Activated CD8-positive, alpha-beta memory T cell treated with anti-CD3 and anti-CD28 coated beads, Interleukin-2, amount 10 ng/mL, durations not matched to agents 7 days and 5 days (primary cell): ENCODE measurements around the gene YTHDF2. TPM values are rescaled to one million over a fixed set of nuclear protein-coding genes. Genes with fewer than 3 reads are reported as not detected.
"Not testable (repeated sequence)": the region's sequence is repeated elsewhere in the genome, so short reads cannot be mapped to it uniquely, and the experiment has no call there.

ENCODE experiments used
- ATAC-seq: fragments of 150-1000 bp; cut with Tn5 transposase; one replicate; pipeline ENCODE4 v1.10.0; 2021; ENCODE audit warnings: moderate library complexity
- CTCF ChIA-PET: fragments of 350-600 bp; sonication (Branson Sonifier 250); formaldehyde crosslinking; loops from one replicate; lab custom pipeline; 2021; ENCODE audit warnings: antibody characterized with exemption; lab: Charles Lee
- DNase-seq: peaks from one replicate; pipeline ENCODE4 v3.0.0-alpha.2; 2020
- H3K27ac Mint-ChIP-seq: one replicate; pipeline ENCODE4 v1.8.0; 2021; ENCODE audit warnings: mild to moderate bottlenecking, mixed read lengths
- H3K27me3 Mint-ChIP-seq: one replicate; pipeline ENCODE4 v1.8.0; 2021; ENCODE audit warnings: mixed read lengths
- H3K36me3 Mint-ChIP-seq: one replicate; pipeline ENCODE4 v1.8.0; 2021; ENCODE audit warnings: mild to moderate bottlenecking, mixed read lengths
- H3K4me1 Mint-ChIP-seq: one replicate; pipeline ENCODE4 v1.8.0; 2021; ENCODE audit warnings: mixed read lengths
- H3K4me3 Mint-ChIP-seq: one replicate; pipeline ENCODE4 v1.8.0; 2021; ENCODE audit warnings: mild to moderate bottlenecking, moderate library complexity, mixed read lengths
- H3K9me3 Mint-ChIP-seq: one replicate; pipeline ENCODE4 v1.8.0; 2022; ENCODE audit warnings: low read depth, mixed read lengths
- total RNA-seq, 2 experiments: library from RNA; stranded (reverse); gene quantifications; one replicate each; pipeline ENCODE4 v1.2.3, GENCODE V29; 2021

YTHDF2 gene
- 10 to 100 TPM; 65.0 to 81.8 TPM for total RNA-seq

DNA sequence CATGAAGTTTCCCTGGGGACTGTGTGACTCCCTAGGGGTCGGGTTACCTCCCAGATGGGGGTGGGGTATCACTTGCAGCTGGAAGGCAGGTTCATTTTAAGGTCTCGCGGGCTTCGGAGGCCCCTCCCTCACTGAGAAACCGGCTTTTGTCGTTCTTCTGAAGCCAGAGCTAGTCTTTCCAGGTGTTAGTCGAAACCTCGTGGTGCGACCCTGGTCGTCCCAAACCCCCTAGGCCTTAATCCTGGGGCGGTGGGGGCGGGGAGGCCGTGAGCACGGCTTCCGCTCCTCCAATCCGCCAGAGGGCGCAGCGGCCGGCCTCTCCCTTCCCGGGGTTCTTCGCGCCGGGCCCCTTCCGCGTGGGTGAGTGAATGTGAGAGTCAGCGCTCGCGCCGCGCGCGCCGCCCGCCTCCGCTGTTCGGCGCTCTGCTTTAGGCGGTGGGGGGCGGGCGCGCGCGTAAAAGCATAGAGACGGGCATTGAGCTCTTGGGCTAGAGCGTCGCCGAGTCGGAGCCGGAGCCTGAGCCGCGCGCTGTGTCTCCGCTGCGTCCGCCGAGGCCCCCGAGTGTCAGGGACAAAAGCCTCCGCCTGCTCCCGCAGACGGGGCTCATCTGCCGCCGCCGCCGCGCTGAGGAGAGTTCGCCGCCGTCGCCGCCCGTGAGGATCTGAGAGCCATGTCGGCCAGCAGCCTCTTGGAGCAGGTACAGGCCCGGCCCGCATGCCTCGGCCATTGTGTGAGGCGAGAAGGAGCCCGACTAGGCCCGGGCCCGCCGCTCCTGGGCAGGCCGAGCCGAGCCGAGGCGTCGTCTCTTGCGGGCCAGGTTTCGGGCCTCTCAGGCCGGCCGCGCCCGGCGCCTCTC, at the start of gene YTHDF2:
Gene YTHDF2 (plus strand): TSS at position 491 of the 857 bp plus-strand sequence. CDS start 181 bp downstream, at position 672.
- peak; percentile 98 for DNase-seq
- Mint-ChIP-seq H3K27me3 (no peaks in the 10 kb centered on the region), H3K36me3 (peaks cover 30% of the 10 kb centered on the region), H3K9me3 (no peaks in the 10 kb centered on the region), H3K4me1 (peaks cover 41% of the 10 kb centered on the region), H3K27ac (peak within 1 kb of the TSS; percentile 95), H3K4me3 (peak within 1 kb of the TSS; percentile 99)
- peak; percentile 96 for ATAC-seq
- CTCF ChIA-PET: interaction anchor here (0.6 to 3.2 kb wide), 42 partner anchors 8 to 1011 kb away, joined by 3 to 31 read pairs (median 4); partner anchors contain the start of genes FAM76A, GMEB1, RNU11 and TAF12

DNA sequence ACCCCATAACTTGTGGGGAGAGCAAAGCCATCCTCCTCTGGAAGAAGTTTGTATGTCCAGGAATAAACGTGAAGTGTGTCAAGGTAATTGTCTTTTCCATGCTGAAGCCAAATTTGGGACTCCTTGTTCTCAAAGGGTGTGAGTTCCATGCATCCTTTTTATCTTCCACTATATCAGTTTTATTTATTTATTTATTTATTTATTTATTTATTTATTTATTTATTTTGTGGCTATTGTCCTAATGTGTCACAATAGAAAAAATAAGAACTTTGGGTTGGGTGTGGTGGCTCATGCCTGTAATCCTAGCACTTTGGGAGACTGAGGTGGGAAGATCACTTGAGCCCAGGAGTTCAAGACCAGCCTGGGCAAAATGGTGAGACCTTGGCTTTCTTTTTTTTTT, 45.1 kb upstream of the YTHDF2 start:
- CTCF ChIA-PET: interaction anchor here (0.7 kb wide), 1 partner anchor 333 kb away, joined by 3 read pairs; no protein-coding TSS in a partner anchor
- DNase-seq, H3K9me3 Mint-ChIP-seq, H3K4me1 Mint-ChIP-seq, H3K27ac Mint-ChIP-seq, H3K4me3 Mint-ChIP-seq, H3K27me3 Mint-ChIP-seq, ATAC-seq: not testable (repeated sequence)
- H3K36me3 Mint-ChIP-seq: peaks cover 31% of the 10 kb centered on the region

DNA sequence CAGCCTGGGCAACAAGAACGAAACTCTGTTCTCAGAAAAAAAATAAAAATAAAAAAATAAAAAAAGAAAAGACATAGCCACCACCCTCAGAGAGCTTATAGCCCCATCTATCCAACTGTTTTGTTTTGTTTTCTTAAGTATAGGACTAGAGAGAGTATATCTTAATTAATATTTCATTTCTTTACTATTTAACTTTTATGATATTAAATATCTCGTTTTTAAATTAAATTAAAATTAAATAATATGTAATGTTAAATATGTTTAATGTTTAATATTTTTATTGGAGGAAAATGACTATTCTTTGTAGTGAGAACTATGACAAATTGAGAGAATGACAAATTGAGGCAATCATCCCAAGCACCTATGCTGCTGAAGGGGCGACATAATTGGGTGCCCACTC, 33.1 kb upstream of the YTHDF2 start:
- Mint-ChIP-seq H3K27me3 (no peaks in the 10 kb centered on the region), H3K4me1 (peaks cover 11% of the 10 kb centered on the region), H3K27ac (no peak overlapping the region), H3K9me3 (no peaks in the 10 kb centered on the region), H3K4me3 (no peak overlapping the region), H3K36me3 (peaks cover 36% of the 10 kb centered on the region)
- CTCF ChIA-PET: no interaction called here
- DNase-seq (no peak), ATAC-seq (no peak)

DNA sequence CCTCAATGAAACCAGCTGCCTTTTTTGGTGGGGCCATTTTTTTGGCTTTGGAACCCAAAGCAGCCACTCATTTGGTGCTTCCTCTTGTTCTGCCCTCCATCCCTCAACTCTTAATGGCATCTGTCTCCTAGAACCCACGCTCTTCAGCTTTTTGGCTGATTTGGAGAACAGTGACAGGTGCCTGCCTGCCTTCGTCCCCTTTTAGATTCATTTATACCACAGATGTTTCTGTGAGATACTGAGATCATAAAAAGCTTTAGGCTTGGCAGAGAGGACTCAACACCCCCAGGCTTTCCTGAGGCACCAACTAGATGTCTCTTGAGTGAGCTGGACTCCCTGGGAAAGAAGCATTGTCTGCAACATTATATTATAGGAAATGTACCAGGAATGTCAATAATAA, 20.4 kb upstream of the YTHDF2 start:
- H3K9me3 Mint-ChIP-seq: no peaks in the 10 kb centered on the region
- H3K27me3 Mint-ChIP-seq: no peaks in the 10 kb centered on the region
- no peaks in the 10 kb centered on the region for H3K4me1 Mint-ChIP-seq
- H3K4me3 Mint-ChIP-seq: no peak overlapping the region
- H3K36me3 Mint-ChIP-seq: peaks cover 27% of the 10 kb centered on the region
- DNase-seq (no peak), ATAC-seq (no peak)
- H3K27ac Mint-ChIP-seq: no peak overlapping the region
- CTCF ChIA-PET: interaction anchor here (1.2 to 2.8 kb wide), 2 partner anchors 20 to 69 kb away, joined by 3 to 13 read pairs; partner anchors contain the start of gene YTHDF2

DNA sequence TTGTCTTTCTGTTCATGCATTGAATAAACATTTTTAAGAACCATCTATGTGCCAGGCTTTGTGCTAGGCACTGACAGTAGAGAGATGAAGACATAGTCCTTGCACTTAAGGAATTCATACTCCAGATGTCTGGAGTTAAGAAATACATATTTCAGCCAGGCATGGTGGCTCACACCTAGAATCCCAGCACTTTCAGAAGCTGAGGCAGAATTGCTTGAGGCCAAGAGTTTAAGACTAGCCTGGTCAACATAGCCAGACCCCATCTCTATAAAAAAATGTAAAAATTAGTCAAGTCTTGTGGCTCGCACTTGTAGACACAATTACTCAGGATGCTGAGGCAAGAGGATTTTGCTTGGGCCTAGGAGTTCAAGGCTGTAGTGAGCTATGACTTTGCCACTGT, 18.6 kb upstream of the YTHDF2 start:
- peaks cover 24% of the 10 kb centered on the region for H3K36me3 Mint-ChIP-seq
- no peaks in the 10 kb centered on the region for H3K9me3 Mint-ChIP-seq
- H3K27ac Mint-ChIP-seq: no peak overlapping the region
- CTCF ChIA-PET: interaction anchor here (2.8 kb wide), 1 partner anchor 18 kb away, joined by 13 read pairs; the partner anchor contains the start of gene YTHDF2
- H3K4me1 Mint-ChIP-seq: no peaks in the 10 kb centered on the region
- no peak for ATAC-seq
- no peak for DNase-seq
- H3K4me3 Mint-ChIP-seq: no peak overlapping the region
- H3K27me3 Mint-ChIP-seq: no peaks in the 10 kb centered on the region

DNA sequence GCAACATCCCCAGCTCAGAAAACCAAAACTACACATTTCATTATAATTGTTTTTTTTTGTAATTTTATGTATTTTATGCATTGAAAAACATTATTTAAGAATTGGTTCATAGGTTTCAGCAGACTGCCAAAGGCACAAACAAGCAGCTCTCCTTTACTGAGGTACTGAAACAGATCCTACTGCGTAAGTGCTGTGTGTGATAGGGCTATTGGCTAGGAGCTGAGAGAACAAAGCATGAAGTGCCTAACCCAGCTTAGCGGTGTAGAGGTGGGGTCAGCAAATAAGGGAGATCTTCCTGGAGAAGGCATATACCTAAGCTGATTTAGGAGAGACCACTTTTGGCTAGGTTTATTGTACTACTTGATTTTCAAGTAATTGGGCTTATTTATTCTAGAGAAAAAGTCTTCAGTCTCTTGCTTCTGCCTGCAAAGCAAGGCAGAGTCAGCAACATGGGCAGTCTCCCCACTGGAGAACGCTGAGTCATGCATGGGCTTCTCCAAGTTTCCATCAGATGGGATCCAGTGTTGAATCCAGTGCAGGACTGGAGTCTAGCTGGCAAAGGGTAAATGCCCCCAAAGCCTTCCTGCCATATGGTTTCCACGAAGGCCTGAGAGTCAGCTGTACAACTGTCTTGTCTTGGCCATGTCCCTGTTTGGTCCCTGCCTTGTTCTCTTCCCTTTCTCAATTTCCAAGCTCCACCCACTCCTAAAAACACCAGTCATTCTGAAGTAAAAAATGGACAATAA, 18.0 kb upstream of the YTHDF2 start:
- no peak for ATAC-seq
- peaks cover 19% of the 10 kb centered on the region for H3K36me3 Mint-ChIP-seq
- no peak overlapping the region for H3K4me3 Mint-ChIP-seq
- H3K27ac Mint-ChIP-seq: no peak overlapping the region
- H3K27me3 Mint-ChIP-seq: no peaks in the 10 kb centered on the region
- H3K9me3 Mint-ChIP-seq: no peaks in the 10 kb centered on the region
- CTCF ChIA-PET: no interaction called here
- no peak for DNase-seq
- no peaks in the 10 kb centered on the region for H3K4me1 Mint-ChIP-seq

DNA sequence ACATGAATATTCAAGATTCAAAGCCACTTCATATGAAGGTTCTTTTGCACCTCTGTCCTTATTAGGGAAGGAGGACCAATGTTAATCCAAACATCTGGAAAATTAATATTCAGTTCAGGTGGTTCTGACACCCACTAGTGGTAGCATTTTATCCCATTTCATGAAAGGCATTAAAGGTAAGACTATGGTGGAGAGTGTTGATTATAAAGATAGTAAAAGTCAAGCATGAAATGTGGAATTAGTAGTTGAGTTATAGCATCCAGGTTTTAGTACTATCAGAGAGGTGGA, 17.5 kb upstream of the YTHDF2 start:
- H3K4me1 Mint-ChIP-seq: no peaks in the 10 kb centered on the region
- no peak overlapping the region for H3K4me3 Mint-ChIP-seq
- H3K9me3 Mint-ChIP-seq: no peaks in the 10 kb centered on the region
- peaks cover 14% of the 10 kb centered on the region for H3K36me3 Mint-ChIP-seq
- CTCF ChIA-PET: no interaction called here
- no peak for ATAC-seq
- H3K27me3 Mint-ChIP-seq: no peaks in the 10 kb centered on the region
- no peak for DNase-seq
- no peak overlapping the region for H3K27ac Mint-ChIP-seq

DNA sequence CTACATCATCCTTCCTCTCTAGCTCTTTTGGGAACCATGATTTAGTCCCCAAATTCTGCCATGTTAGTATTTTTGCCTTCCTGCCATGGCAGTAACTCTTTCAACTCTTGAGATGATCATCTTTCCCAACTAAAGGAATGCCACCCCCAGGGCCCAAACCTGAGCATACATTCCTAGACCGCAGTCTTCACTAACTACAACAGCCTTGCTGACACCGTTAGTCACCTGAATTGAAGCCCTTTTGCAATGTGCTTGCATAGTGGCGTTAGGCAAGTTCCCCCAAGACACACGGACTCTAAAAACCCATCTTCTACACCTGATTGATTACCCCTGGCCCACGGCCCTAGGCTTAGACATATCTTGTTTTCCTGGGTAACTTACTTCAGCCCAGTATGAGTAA, 16.4 kb upstream of the YTHDF2 start:
- ATAC-seq (no peak), DNase-seq (no peak)
- CTCF ChIA-PET: interaction anchor here (1.1 kb wide), 1 partner anchor 16 kb away, joined by 3 read pairs; the partner anchor contains the start of gene YTHDF2
- no peak overlapping the region for H3K27ac Mint-ChIP-seq
- no peaks in the 10 kb centered on the region for H3K27me3 Mint-ChIP-seq
- no peak overlapping the region for H3K4me3 Mint-ChIP-seq
- no peaks in the 10 kb centered on the region for H3K4me1 Mint-ChIP-seq
- H3K9me3 Mint-ChIP-seq: no peaks in the 10 kb centered on the region
- H3K36me3 Mint-ChIP-seq: peaks cover 7% of the 10 kb centered on the region

DNA sequence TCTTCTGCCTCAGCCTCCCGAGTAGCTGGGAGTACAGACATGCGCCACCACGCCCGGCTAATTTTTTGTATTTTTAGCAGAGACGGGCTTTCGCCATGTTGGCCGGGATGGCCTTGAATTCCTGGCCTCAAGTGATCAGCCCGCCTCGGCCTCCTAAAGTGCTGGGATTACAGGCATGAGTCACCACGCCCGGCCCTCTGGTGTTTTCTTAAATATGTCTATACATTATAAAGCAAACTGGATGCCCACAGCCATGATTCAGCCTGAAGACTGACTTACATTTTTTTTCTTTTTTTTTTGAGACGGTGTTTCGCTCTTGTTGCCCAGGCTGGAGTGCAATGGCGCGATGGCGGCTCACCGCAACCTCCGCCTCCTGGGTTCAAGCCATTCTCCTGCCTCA, 14.8 kb upstream of the YTHDF2 start:
- H3K27me3 Mint-ChIP-seq, ATAC-seq, H3K4me3 Mint-ChIP-seq, H3K4me1 Mint-ChIP-seq, H3K36me3 Mint-ChIP-seq, H3K27ac Mint-ChIP-seq, H3K9me3 Mint-ChIP-seq, DNase-seq: not testable (repeated sequence)
- CTCF ChIA-PET: interaction anchor here (1.1 kb wide), 1 partner anchor 14 kb away, joined by 3 read pairs; no protein-coding TSS in a partner anchor

DNA sequence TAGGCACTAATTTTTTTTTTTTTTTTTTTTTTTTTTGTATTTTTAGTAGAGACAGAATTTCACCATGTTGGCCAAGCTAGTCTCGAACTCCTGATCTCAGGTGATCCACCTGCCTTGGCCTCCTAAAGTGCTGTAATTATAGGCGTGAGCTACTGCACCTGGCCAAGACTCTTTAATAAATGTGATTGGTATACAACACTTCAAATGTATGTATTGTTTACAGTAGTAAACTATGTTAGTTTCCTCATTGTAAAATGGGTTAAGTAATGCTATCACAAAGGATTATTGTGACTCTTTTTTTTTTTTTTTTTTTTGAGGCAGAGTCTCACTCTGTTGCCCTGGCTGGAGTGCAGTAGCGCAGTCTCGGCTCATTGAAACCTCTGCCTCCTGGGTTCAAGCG, 11.4 kb upstream of the YTHDF2 start:
- not testable (repeated sequence) for H3K9me3 Mint-ChIP-seq, H3K4me1 Mint-ChIP-seq, H3K4me3 Mint-ChIP-seq, H3K27ac Mint-ChIP-seq, H3K27me3 Mint-ChIP-seq, ATAC-seq, DNase-seq, H3K36me3 Mint-ChIP-seq
- CTCF ChIA-PET: interaction anchor here (0.7 to 4.8 kb wide), 2 partner anchors 11 to 432 kb away, joined by 3 to 25 read pairs; partner anchors contain the start of gene YTHDF2

DNA sequence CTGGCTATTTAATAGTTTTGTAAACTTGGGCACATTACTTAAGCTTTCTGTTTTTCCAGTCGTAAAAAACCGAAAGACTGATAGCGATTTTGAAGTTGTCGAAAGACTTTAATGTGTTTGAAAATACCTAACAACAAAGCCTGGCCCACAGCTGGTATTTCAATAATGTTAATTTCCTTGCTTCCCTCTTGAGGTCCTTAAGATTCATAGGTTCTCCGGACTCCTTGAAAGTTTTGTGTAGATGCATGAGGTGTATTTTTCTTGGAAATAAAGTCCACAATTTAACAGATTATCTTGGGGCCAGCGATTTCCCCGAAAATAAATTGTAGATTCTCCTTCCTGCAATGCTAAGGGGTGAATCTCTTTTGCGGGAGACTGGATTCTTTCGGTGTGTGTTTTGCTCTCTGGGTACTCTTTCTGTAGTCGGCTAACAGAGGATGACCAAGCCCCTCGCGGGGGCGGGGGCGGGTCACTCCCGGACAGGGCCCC, 735 bp upstream of the YTHDF2 start:
- CTCF ChIA-PET: interaction anchor here (0.7 to 3.2 kb wide), 33 partner anchors 9 to 1010 kb away, joined by 3 to 31 read pairs (median 5); partner anchors contain the start of genes FAM76A, GMEB1 and TAF12
- Mint-ChIP-seq H3K4me3 (peak overlapping the region; percentile 99), H3K9me3 (no peaks in the 10 kb centered on the region), H3K27me3 (no peaks in the 10 kb centered on the region), H3K27ac (peak overlapping the region; percentile 95), H3K36me3 (peaks cover 27% of the 10 kb centered on the region), H3K4me1 (peaks cover 35% of the 10 kb centered on the region)
- no peak for ATAC-seq
- no peak for DNase-seq

DNA sequence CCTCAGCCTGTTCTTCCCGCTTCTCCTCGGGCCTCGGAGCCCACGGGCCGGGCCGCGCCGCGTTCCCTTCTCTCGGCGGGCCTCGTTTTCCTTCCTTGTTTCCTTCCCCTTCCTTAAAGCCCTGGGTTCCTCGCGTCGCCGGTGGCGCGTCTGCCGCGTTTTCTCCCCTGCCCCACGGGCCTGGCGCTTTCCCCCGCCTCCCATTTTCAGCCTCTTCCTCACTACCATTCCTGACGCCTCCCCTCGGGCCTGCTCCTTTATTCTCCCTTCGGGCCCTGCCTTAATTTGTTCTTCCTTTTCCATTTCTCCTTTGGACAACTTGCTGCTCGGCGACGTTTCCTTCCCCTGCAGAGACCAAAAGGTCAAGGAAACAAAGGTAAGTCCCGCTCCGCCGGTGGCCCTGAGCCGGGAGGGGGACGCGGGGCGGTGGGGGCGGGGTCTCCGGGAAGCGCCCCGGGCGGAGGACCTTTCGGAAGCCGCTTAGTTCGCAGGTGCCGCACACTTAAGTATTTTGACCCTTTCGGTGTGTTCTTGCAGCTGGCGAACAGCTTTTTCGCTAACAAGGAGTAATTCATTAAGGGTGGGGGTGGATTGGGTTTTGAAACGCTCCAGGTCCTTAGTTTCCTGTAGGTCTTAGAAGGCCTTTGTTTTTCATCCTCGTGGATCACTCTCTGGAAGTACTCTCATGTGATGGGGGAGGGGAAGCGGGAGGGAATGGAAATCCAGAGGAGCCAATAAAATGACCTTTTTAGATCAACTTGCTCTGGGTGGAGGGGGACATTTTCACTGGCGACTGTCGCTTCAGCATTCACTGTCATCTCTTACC, 780 bp downstream of the YTHDF2 start:
- DNase-seq: peak; percentile 62
- ATAC-seq: no peak
- Mint-ChIP-seq H3K9me3 (no peaks in the 10 kb centered on the region), H3K27ac (peak overlapping the region; percentile 95), H3K27me3 (no peaks in the 10 kb centered on the region), H3K4me1 (peaks cover 50% of the 10 kb centered on the region), H3K4me3 (peak overlapping the region; percentile 99), H3K36me3 (peaks cover 39% of the 10 kb centered on the region)
- CTCF ChIA-PET: interaction anchor here (0.6 to 3.2 kb wide), 35 partner anchors 7 to 1012 kb away, joined by 3 to 31 read pairs (median 4); partner anchors contain the start of genes FAM76A, GMEB1, RNU11 and TAF12
